Measurements from ENCODE around the gene FADS3.

FADS3 gene

DNA sequence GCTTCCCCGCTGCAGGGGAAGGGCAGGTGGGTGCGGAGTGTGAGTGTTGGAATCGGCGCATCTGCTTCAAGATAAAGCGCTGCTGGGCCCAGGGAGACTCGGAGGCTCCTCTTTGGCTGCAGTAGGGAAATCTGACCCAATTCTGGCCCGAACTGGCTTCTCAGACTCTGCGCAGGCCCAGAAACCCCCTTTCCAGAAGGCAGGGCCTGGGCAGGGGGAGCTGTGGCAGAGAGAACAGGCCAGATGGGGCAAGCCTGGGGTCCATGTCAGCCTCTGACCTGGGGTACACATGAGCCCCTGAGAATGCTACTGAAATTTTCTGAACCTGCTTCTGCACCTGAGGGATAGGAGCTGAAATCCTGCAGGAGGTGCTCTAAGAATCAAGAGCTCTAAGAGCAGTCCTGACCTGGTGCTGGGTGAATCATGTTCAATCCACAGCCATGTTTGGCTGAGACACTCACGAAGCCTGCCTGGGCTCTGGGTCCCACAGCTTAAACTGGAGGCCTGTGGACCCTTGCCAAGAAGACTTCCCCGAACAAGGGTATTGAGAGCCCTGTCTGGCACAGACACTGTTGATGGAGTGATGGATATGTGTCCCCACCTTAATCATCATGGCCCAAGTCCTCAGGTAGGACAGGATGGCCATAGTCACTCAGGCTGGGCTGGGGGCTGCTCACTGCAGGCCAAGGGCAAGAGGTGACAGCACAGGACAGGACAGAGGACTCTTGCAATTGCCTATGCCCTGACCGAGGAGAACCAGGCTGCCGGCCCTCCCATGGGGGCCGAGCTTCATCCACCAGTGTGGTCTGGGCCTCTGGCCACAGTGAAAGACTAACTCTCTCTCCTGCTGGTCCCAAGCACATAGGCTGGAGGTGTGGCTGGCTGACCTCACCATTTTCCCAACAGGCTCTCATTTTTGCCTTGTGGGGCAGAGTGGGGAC lies 19.1 kb upstream of the FADS3 start (continued):
- TF ChIP-seq TCF4 (CRISPR knock-in tag; IDR thresholded peaks at IDR 0.05; ENCODE audit: borderline replicate concordance) (no peak), SNAI2 (CRISPR knock-in tag; IDR thresholded peaks at IDR 0.05) (no peak), ZNF565 (CRISPR knock-in tag; conservative IDR thresholded peaks at IDR 0.05; ENCODE audit: low read depth) (no peak), ARNTL (CRISPR knock-in tag; IDR thresholded peaks at IDR 0.05; ENCODE audit: borderline replicate concordance, low read depth) (no peak), RARB (CRISPR knock-in tag; IDR thresholded peaks at IDR 0.05) (no peak), ESRRG (CRISPR knock-in tag; IDR thresholded peaks at IDR 0.05) (no peak)

DNA sequence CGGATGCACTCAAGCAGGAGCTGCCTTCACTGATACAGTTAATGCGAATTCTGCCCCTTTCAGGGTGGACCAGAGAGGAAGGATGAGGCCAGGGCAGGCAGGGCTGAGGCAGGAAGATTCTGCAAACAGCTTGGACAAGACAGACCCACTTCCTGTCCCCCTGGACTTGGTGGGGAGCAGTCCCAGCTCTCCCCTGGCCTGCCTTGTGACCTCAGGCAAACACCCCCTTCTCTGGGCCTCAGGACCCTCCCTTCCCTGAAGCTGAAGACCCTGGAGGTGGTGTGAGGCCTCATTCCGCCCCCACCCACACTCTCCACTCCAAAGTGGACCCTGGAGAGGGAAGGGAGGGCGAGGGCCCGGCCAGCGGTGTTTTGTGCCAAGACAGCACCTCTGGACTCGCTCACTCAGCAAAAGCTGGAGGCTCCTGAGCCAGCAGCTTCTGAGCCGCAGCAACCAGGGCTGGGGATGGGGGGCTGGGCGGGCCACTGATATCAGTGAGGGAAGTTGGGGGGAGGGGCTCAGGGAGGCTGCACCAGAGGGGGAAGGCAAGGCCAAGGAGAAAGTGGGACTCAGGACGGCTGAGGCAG lies 17.5 kb upstream of the FADS3 start:
- no peak for ATAC-seq
- TF ChIP-seq, protein P1, sequence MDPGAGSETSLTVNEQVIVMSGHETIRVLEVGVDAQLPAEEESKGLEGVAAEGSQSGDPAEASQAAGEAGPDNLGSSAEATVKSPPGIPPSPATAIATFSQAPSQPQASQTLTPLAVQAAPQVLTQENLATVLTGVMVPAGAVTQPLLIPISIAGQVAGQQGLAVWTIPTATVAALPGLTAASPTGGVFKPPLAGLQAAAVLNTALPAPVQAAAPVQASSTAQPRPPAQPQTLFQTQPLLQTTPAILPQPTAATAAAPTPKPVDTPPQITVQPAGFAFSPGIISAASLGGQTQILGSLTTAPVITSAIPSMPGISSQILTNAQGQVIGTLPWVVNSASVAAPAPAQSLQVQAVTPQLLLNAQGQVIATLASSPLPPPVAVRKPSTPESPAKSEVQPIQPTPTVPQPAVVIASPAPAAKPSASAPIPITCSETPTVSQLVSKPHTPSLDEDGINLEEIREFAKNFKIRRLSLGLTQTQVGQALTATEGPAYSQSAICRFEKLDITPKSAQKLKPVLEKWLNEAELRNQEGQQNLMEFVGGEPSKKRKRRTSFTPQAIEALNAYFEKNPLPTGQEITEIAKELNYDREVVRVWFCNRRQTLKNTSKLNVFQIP (CRISPR knock-in tag; IDR thresholded peaks at IDR 0.05; ENCODE audit: borderline replicate concordance, low read depth): no peak
- TF ChIP-seq RARB (CRISPR knock-in tag; IDR thresholded peaks at IDR 0.05): no peak
- TF ChIP-seq, protein P2, sequence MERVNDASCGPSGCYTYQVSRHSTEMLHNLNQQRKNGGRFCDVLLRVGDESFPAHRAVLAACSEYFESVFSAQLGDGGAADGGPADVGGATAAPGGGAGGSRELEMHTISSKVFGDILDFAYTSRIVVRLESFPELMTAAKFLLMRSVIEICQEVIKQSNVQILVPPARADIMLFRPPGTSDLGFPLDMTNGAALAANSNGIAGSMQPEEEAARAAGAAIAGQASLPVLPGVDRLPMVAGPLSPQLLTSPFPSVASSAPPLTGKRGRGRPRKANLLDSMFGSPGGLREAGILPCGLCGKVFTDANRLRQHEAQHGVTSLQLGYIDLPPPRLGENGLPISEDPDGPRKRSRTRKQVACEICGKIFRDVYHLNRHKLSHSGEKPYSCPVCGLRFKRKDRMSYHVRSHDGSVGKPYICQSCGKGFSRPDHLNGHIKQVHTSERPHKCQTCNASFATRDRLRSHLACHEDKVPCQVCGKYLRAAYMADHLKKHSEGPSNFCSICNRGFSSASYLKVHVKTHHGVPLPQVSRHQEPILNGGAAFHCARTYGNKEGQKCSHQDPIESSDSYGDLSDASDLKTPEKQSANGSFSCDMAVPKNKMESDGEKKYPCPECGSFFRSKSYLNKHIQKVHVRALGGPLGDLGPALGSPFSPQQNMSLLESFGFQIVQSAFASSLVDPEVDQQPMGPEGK (CRISPR knock-in tag; IDR thresholded peaks at IDR 0.05; ENCODE audit: borderline replicate concordance): no peak
- TF ChIP-seq BACH2 (CRISPR knock-in tag; IDR thresholded peaks at IDR 0.05; ENCODE audit: borderline replicate concordance): no peak
- TF ChIP-seq PPARA (CRISPR knock-in tag; IDR thresholded peaks at IDR 0.05; ENCODE audit: borderline replicate concordance): no peak
- TF ChIP-seq ZC3H10 (CRISPR knock-in tag; IDR thresholded peaks at IDR 0.05): no peak
- no peak for TF ChIP-seq ARNTL (CRISPR knock-in tag; IDR thresholded peaks at IDR 0.05; ENCODE audit: borderline replicate concordance, low read depth)
- no peak for TF ChIP-seq ZNF8 (CRISPR knock-in tag; IDR thresholded peaks at IDR 0.05)
- TF ChIP-seq GLIS3 (CRISPR knock-in tag; IDR thresholded peaks at IDR 0.05): no peak
- TF ChIP-seq, protein P3, sequence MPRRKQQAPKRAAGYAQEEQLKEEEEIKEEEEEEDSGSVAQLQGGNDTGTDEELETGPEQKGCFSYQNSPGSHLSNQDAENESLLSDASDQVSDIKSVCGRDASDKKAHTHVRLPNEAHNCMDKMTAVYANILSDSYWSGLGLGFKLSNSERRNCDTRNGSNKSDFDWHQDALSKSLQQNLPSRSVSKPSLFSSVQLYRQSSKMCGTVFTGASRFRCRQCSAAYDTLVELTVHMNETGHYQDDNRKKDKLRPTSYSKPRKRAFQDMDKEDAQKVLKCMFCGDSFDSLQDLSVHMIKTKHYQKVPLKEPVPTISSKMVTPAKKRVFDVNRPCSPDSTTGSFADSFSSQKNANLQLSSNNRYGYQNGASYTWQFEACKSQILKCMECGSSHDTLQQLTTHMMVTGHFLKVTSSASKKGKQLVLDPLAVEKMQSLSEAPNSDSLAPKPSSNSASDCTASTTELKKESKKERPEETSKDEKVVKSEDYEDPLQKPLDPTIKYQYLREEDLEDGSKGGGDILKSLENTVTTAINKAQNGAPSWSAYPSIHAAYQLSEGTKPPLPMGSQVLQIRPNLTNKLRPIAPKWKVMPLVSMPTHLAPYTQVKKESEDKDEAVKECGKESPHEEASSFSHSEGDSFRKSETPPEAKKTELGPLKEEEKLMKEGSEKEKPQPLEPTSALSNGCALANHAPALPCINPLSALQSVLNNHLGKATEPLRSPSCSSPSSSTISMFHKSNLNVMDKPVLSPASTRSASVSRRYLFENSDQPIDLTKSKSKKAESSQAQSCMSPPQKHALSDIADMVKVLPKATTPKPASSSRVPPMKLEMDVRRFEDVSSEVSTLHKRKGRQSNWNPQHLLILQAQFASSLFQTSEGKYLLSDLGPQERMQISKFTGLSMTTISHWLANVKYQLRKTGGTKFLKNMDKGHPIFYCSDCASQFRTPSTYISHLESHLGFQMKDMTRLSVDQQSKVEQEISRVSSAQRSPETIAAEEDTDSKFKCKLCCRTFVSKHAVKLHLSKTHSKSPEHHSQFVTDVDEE (CRISPR knock-in tag; IDR thresholded peaks at IDR 0.05): no peak
- no peak for TF ChIP-seq ESRRG (CRISPR knock-in tag; IDR thresholded peaks at IDR 0.05)
- no peak for TF ChIP-seq CSDC2 (CRISPR knock-in tag; IDR thresholded peaks at IDR 0.05)

DNA sequence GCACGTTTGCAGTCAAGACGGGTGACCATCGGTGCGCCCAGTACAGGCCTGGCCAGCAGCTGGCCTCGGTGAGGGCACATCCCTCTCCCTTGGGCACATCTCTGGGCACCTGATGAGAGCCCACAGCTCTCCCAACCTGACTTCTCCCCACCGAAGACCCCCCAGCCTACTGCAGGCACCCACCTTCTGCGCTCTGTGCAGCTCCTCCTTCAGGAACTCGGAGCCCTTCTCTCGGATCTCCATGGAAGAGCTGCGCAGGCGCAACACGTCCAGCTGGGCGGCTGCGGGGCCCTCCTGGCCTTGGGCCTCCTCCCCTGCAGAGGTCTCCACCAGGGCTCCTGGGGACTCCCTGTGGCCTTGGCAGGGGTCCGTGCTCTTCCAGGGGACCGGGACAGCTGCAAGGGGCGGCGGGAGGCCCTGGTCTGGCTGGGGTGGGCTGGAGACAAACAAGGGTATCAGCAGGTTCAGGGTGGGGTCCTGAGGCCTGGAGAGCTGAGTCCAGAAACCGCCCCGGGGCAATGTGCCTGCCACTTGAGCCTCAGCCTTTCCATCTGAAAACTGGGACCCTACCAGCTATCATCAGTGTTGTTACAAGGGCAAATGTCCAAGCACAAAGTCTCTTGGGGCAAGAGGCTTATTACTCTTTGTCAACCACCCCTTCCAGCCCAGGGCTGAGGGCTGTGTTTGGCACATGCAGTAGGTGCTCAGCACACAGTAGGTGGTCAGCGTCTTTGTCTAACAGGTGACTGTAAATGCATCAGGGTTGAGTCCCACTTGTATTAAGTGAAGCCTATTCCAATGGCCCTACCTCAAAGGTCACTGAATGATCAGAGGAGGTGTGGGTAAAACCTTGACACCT lies 16.8 kb upstream of the FADS3 start:
- ATAC-seq: no peak
- TF ChIP-seq ZC3H10 (CRISPR knock-in tag; IDR thresholded peaks at IDR 0.05) (no peak), SNAI2 (CRISPR knock-in tag; IDR thresholded peaks at IDR 0.05) (no peak), ISL1 (CRISPR knock-in tag; IDR thresholded peaks at IDR 0.05) (no peak), ZFP3 (CRISPR knock-in tag; IDR thresholded peaks at IDR 0.05) (no peak), ZNF8 (CRISPR knock-in tag; IDR thresholded peaks at IDR 0.05) (no peak), ZNF565 (CRISPR knock-in tag; conservative IDR thresholded peaks at IDR 0.05; ENCODE audit: low read depth) (no peak)
- TF ChIP-seq, protein P4, sequence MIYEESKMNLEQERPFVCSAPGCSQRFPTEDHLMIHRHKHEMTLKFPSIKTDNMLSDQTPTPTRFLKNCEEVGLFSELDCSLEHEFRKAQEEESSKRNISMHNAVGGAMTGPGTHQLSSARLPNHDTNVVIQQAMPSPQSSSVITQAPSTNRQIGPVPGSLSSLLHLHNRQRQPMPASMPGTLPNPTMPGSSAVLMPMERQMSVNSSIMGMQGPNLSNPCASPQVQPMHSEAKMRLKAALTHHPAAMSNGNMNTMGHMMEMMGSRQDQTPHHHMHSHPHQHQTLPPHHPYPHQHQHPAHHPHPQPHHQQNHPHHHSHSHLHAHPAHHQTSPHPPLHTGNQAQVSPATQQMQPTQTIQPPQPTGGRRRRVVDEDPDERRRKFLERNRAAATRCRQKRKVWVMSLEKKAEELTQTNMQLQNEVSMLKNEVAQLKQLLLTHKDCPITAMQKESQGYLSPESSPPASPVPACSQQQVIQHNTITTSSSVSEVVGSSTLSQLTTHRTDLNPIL (CRISPR knock-in tag; IDR thresholded peaks at IDR 0.05; ENCODE audit: low read depth): no peak
